IMR-90 (cell line): Measurements from ENCODE around the gene LRRC31. TPM values are rescaled to one million over a fixed set of nuclear protein-coding genes. Genes with fewer than 3 reads are reported as not detected.
A peak's percentile ranks its signal among the peaks of the same experiment; 100 is the strongest.

ENCODE experiments used
- ATAC-seq: fragments of 200-7000 bp; cut with Tn5 transposase; 2 replicates; pipeline ENCODE4 v1.9.1; 2020; ENCODE audit warnings: low read depth, mild to moderate bottlenecking, moderate library complexity
- BruUV-seq: library from RNA; stranded (reverse); fragments of 400-500 nt; replicated peaks from 2 replicates; lab custom pipeline; 2021; lab: Mats Ljungman, UMichigan
- CTCF ChIA-PET: fragments of 300-600 bp; formaldehyde crosslinking; extraction: SDS; loops from one replicate; lab custom pipeline; 2021; ENCODE audit warnings: antibody characterized with exemption; lab: Yijun Ruan, JAX
- POLR2A ChIA-PET: fragments of 300-600 bp; sonication (Branson Sonifier 250); formaldehyde crosslinking; loops from one replicate; lab custom pipeline; 2022; ENCODE audit warnings: antibody characterized with exemption; ENCODE audit not compliant: unreplicated experiment; lab: Charles Lee
- DNase-seq: peaks from one replicate; pipeline ENCODE4 v3.0.0; 2013
- H2AFZ ChIP-seq: replicated peaks from 2 replicates; pipeline ENCODE3; 2013; ENCODE audit warnings: low read length, mild to moderate bottlenecking; ENCODE audit not compliant: poor library complexity
- H2AK5ac ChIP-seq: 2 replicates; pipeline ENCODE4 v1.6.1; 2013; ENCODE audit warnings: low read depth, low read length, inconsistent platforms
- H2AK9ac ChIP-seq: replicated peaks from 2 replicates; pipeline ENCODE3; 2013; ENCODE audit warnings: mild to moderate bottlenecking, low read depth, low read length, moderate library complexity; ENCODE audit not compliant: poor library complexity
- H2BK120ac ChIP-seq: 2 replicates; pipeline ENCODE4 v1.6.1; 2013; ENCODE audit warnings: low read depth, low read length, inconsistent platforms
- H2BK15ac ChIP-seq: 3 replicates; pipeline ENCODE4 v1.6.1; 2013; ENCODE audit warnings: low read depth, low read length, inconsistent platforms
- H2BK20ac ChIP-seq: 2 replicates; pipeline ENCODE4 v1.6.1; 2013; ENCODE audit warnings: low read depth, mild to moderate bottlenecking, inconsistent platforms, low read length, moderate library complexity
- H2BK5ac ChIP-seq: 2 replicates; pipeline ENCODE4 v1.6.1; 2013; ENCODE audit warnings: mild to moderate bottlenecking, low read depth, low read length, inconsistent platforms; ENCODE audit not compliant: poor library complexity, severe bottlenecking
- H3K14ac ChIP-seq: replicated peaks from 2 replicates; pipeline ENCODE4 v1.6.1; 2013; ENCODE audit warnings: low read depth, low read length, inconsistent platforms
- H3K18ac ChIP-seq: 2 replicates; pipeline ENCODE4 v1.6.1; 2013; ENCODE audit warnings: low read depth, low read length, control low read depth
- H3K23ac ChIP-seq: 2 replicates; pipeline ENCODE4 v1.6.1; 2013; ENCODE audit warnings: low read depth, low read length, inconsistent platforms
- H3K27ac ChIP-seq: 2 replicates; pipeline ENCODE4 v1.5.1; 2013; ENCODE audit warnings: mild to moderate bottlenecking, control low read depth, low read length; ENCODE audit not compliant: insufficient read depth
- H3K27me3 ChIP-seq: 2 replicates; pipeline ENCODE4 v1.6.1; 2013; ENCODE audit warnings: low read length; ENCODE audit not compliant: control insufficient read depth, insufficient read depth
- H3K36me3 ChIP-seq: 2 replicates; pipeline ENCODE4 v1.6.1; 2013; ENCODE audit warnings: low read length, mixed read lengths; ENCODE audit not compliant: control insufficient read depth, insufficient read depth
- H3K4ac ChIP-seq: 2 replicates; pipeline ENCODE4 v1.6.1; 2013; ENCODE audit warnings: low read depth, low read length, inconsistent platforms
- H3K4me1 ChIP-seq: 2 replicates; pipeline ENCODE4 v1.6.1; 2013; ENCODE audit warnings: low read length, mixed read lengths; ENCODE audit not compliant: control insufficient read depth, insufficient read depth
- H3K4me2 ChIP-seq: 2 replicates; pipeline ENCODE4 v1.6.1; 2013; ENCODE audit warnings: low read depth, mild to moderate bottlenecking, control low read depth, low read length, moderate library complexity
- H3K4me3 ChIP-seq: 2 replicates; pipeline ENCODE4 v1.5.1; 2013; ENCODE audit warnings: low read depth, mild to moderate bottlenecking, control low read depth, low read length, moderate library complexity; ENCODE audit not compliant: insufficient read depth
- H3K56ac ChIP-seq: 2 replicates; pipeline ENCODE4 v1.6.1; 2013; ENCODE audit warnings: low read length, inconsistent platforms; ENCODE audit not compliant: insufficient read depth; ENCODE audit errors: extremely low read depth
- H3K79me1 ChIP-seq, 2 experiments: 2 replicates each; pipeline ENCODE4 v1.6.1; 2013; ENCODE audit warnings: low read length in 2 of 2, inconsistent platforms in 1 of 2, low read depth in 1 of 2
- H3K9ac ChIP-seq: 2 replicates; pipeline ENCODE4 v1.6.1; 2013; ENCODE audit warnings: low read depth, low read length, control low read depth
- H3K9me1 ChIP-seq: 2 replicates; pipeline ENCODE4 v1.6.1; 2013; ENCODE audit warnings: low read length, inconsistent platforms; ENCODE audit not compliant: insufficient read depth
- H3K9me3 ChIP-seq: 2 replicates; pipeline ENCODE4 v1.6.1; 2013; ENCODE audit warnings: low read length; ENCODE audit not compliant: control insufficient read depth, insufficient read depth
- H4K20me1 ChIP-seq: 2 replicates; pipeline ENCODE4 v1.6.1; 2013; ENCODE audit warnings: low read length, inconsistent platforms; ENCODE audit not compliant: insufficient read depth
- H4K5ac ChIP-seq: 2 replicates; pipeline ENCODE4 v1.6.1; 2013; ENCODE audit warnings: mild to moderate bottlenecking, low read depth, low read length, control low read depth
- H4K8ac ChIP-seq, 2 experiments: 2 replicates each; pipeline ENCODE4 v1.6.1; 2013; ENCODE audit warnings: low read depth in 2 of 2, low read length in 2 of 2, control low read depth in 1 of 2, inconsistent platforms in 1 of 2
- H4K91ac ChIP-seq: 2 replicates; pipeline ENCODE4 v1.6.1; 2013; ENCODE audit warnings: low read depth, low read length, inconsistent platforms; ENCODE audit not compliant: insufficient read depth
- CEBPB ChIP-seq: IDR thresholded peaks from 2 replicates; pipeline ENCODE4 v1.6.1; 2012; ENCODE audit warnings: low read depth, low read length, improper control_type of control experiment
- dilution Hi-C: fragments of 300-500 bp; cut with HindIII; formaldehyde crosslinking; loops from one replicate; pipeline ENCODE4 v1.14.3; 2018; ENCODE audit warnings: low sequenced_read_pairs; ENCODE audit not compliant: unreplicated experiment
- in situ Hi-C: fragments of 300-500 bp; cut with MboI; formaldehyde crosslinking; loops from 3 replicates; pipeline ENCODE4 v1.14.3; 2019; ENCODE audit warnings: low sequenced_read_pairs, inconsistent platforms, mixed read lengths
- intact Hi-C: fragments of 100-400 bp; cut with micrococcal nuclease; formaldehyde crosslinking; loops from 2 replicates; pipeline ENCODE4 v1.10.0; 2022
- polyA plus RNA-seq, 3 experiments: library from polyadenylated mRNA; depleted of rRNA; stranded (reverse); fragments of >200 nt; gene quantifications; 2 replicates each; pipeline ENCODE4 v1.2.3, GENCODE V29; 2012; ENCODE audit warnings: low replicate concordance in 1 of 3
- total RNA-seq: library from RNA; depleted of rRNA; stranded (reverse); fragments of >200 nt; gene quantifications from 2 replicates; pipeline ENCODE4 v1.2.3, GENCODE V29; 2012; rRNA removed
- TF ChIP-seq, protein P1 (sequence below): fragments of 150-350 bp; IDR thresholded peaks from 2 replicates; pipeline ENCODE4 v1.6.1; 2016; ENCODE audit warnings: low read depth, mild to moderate bottlenecking, low read length, moderate library complexity, borderline replicate concordance

LRRC31 gene
- total and polyA plus RNA-seq, 2 of the 4 experiments (the other 2 are of a cell fraction) = not detected

DNA sequence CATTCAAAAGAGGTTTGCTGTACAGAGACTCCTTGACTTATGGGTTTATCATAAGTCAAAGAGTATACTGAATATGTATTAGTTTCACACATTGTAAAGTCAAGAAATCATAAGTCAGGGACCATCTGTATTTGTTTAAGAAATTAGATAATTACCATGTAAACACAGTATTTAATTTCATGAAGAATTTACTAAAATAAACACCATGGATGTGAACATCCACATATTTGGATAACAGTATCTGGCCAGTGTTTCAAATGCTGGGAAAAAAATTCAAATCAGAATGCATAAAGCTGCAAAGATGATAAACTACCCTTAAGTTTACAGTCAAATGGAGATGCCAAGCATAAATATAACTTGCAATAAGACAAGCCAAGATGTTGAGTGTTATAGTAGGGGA lies 79.5 kb downstream of the LRRC31 start:
- Histone ChIP-seq H3K4me3 (no peak overlapping the region), H2BK20ac (no peak overlapping the region), H3K56ac (no peak overlapping the region), H4K8ac (no peak overlapping the region), H3K4me2 (no peak overlapping the region), H2AK9ac (no peak overlapping the region), H2BK15ac (no peak overlapping the region), H3K9me3 (no peaks in the 10 kb centered on the region), H2BK5ac (no peak overlapping the region), H4K20me1 (no peaks in the 10 kb centered on the region), H2AFZ (no peak overlapping the region), H3K36me3 (peaks cover 11% of the 10 kb centered on the region), H3K9ac (no peak overlapping the region), H3K23ac (no peak overlapping the region), H2AK5ac (no peak overlapping the region), H3K27me3 (no peaks in the 10 kb centered on the region), H3K9me1 (0 out of 2 replicates have a peak, but pooled peaks cover 4% of the 10 kb centered on the region), H4K5ac (no peak overlapping the region), H4K91ac (no peak overlapping the region), H3K14ac (no peak overlapping the region), H2BK120ac (no peak overlapping the region), H3K27ac (no peak overlapping the region), H3K4me1 (peaks cover 4% of the 10 kb centered on the region), H3K79me1 (peaks cover 3 to 6% of the 10 kb centered on the region in 2 experiments; a peak in 1 of 4 replicates), H3K18ac (no peak overlapping the region), H3K4ac (no peak overlapping the region)
- intact Hi-C loops (loop anchor here (5.0 kb wide), 1 partner anchor 202 kb away; no protein-coding TSS in a partner anchor), dilution Hi-C loops (no loop called here), in situ Hi-C loops (no loop called here)
- DNase-seq (no peak), ATAC-seq (peak; percentile 59)
- no TSS peak for BruUV-seq
- TF ChIP-seq CEBPB = no peak
- TF ChIP-seq, protein P1, sequence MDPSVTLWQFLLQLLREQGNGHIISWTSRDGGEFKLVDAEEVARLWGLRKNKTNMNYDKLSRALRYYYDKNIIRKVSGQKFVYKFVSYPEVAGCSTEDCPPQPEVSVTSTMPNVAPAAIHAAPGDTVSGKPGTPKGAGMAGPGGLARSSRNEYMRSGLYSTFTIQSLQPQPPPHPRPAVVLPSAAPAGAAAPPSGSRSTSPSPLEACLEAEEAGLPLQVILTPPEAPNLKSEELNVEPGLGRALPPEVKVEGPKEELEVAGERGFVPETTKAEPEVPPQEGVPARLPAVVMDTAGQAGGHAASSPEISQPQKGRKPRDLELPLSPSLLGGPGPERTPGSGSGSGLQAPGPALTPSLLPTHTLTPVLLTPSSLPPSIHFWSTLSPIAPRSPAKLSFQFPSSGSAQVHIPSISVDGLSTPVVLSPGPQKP = no peak
- CTCF ChIA-PET = no interaction called here
- POLR2A ChIA-PET = no interaction called here

Other genes starting within 250 kb of the LRRC31 start
- gene MECOM, start 206.2 kb downstream of the LRRC31 start, total RNA-seq = 25.8 and 29.0 TPM in 2 replicates
- 7.1 and 7.8 TPM in 2 replicates for gene MECOM, start 206.2 kb downstream of the LRRC31 start, polyA plus RNA-seq (2012; rRNA removed)
- gene TERC, start 104.9 kb downstream of the LRRC31 start, total RNA-seq = 17.8 and 57.0 TPM in 2 replicates
- not detected in 2 replicates for gene TERC, start 104.9 kb downstream of the LRRC31 start, polyA plus RNA-seq (2012; rRNA removed)
- 2.5 TPM in 2 replicates for gene ACTRT3, start 100.4 kb downstream of the LRRC31 start, total RNA-seq
- 0.97 and 1.1 TPM in 2 replicates for gene ACTRT3, start 100.4 kb downstream of the LRRC31 start, polyA plus RNA-seq (2012; rRNA removed)
- 26.9 and 33.1 TPM in 2 replicates for gene MYNN, start 96.5 kb downstream of the LRRC31 start, total RNA-seq
- gene MYNN, start 96.5 kb downstream of the LRRC31 start, polyA plus RNA-seq (2012; rRNA removed) = 10.2 and 11.8 TPM in 2 replicates
- gene LRRIQ4, start 57.1 kb downstream of the LRRC31 start, total RNA-seq = not detected in 2 replicates
- gene LRRIQ4, start 57.1 kb downstream of the LRRC31 start, polyA plus RNA-seq (2012; rRNA removed) = not detected in 2 replicates
- 0.90 and 1.1 TPM in 2 replicates for gene LRRC34, start 57.0 kb downstream of the LRRC31 start, total RNA-seq
- gene LRRC34, start 57.0 kb downstream of the LRRC31 start, polyA plus RNA-seq (2012; rRNA removed) = 0.60 and 0.91 TPM in 2 replicates
- not detected in 2 replicates for gene SAMD7, start 41.6 kb upstream of the LRRC31 start, total RNA-seq
- gene SAMD7, start 41.6 kb upstream of the LRRC31 start, polyA plus RNA-seq (2012; rRNA removed) = not detected in 2 replicates
- 33.2 and 52.2 TPM in 2 replicates for gene SEC62, start 96.9 kb upstream of the LRRC31 start, total RNA-seq
- 33.3 and 36.6 TPM in 2 replicates for gene SEC62, start 96.9 kb upstream of the LRRC31 start, polyA plus RNA-seq (2012; rRNA removed)
- gene GPR160, start 168.1 kb upstream of the LRRC31 start, total RNA-seq = 0.18 and 0.28 TPM in 2 replicates
- gene GPR160, start 168.1 kb upstream of the LRRC31 start, polyA plus RNA-seq (2012; rRNA removed) = 0.09 TPM in 2 replicates